DOHH2 (cell line): ENCODE measurements around the gene IFT25.

ENCODE experiments used
- CTCF ChIP-seq: fragments of 200-600 bp; sonication (generic); IDR thresholded peaks from one replicate; pipeline ENCODE4 v1.5.1; 2014; ENCODE audit warnings: antibody characterized with exemption, mild to moderate bottlenecking, low read depth, low read length; ENCODE audit not compliant: poor library complexity, severe bottlenecking
- EZH2phosphoT487 ChIP-seq: fragments of 200-600 bp; sonication (generic); IDR thresholded peaks from 2 replicates; pipeline ENCODE4 v1.6.1; 2017; ENCODE audit warnings: borderline replicate concordance, mild to moderate bottlenecking, antibody characterized with exemption, low read length, moderate library complexity, mixed read lengths

DNA sequence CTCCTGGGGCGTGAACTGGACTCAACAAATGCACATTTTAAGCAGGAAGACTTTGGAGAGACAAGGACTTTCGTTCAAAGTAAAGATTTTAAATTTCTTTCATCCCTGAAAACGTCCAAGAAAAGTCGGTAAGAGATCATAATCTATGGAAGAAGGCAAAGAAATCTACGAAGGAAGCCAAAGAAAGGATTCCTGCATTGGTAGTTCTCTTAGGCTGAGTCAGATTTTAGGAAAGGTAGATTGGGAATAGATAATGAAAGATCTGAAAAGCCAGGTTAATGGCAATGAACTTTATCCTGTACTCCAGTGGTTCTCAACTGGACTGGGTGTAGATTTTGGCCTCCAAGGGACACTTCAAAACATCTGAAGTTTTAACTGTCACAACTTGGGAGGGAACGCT is 2.4 kb downstream of the IFT25 start:
- TF ChIP-seq CTCF (no peak), EZH2phosphoT487 (no peak)
